Natural killer cell (primary cell): ENCODE measurements around the gene ZNF146. TPM values are rescaled to one million over a fixed set of nuclear protein-coding genes. Genes with fewer than 3 reads are reported as not detected.

ENCODE experiments used
- ATAC-seq, 3 donors: fragments of 150-1000 bp in 2 of 3; fragments of 200-7000 bp in 1 of 3; cut with Tn5 transposase; 1 replicate in 1 of 3; 2 replicates in 2 of 3; pipeline ENCODE4 v1.10.0; 2021; ENCODE audit warnings: mild to moderate bottlenecking in 2 of 3, moderate library complexity in 2 of 3
- DNase-seq, 2 donors: peaks; one replicate each; pipeline versions ENCODE4 v3.0.0 to v3.0.0-alpha.2; 2013 to 2021; ENCODE audit warnings: mixed read lengths in 1 of 2
- H3K27ac ChIP-seq: one replicate; pipeline ENCODE4 v1.5.1; 2013; ENCODE audit warnings: mild to moderate bottlenecking, low read length
- H3K27me3 ChIP-seq: one replicate; pipeline ENCODE4 v1.6.1; 2013; ENCODE audit warnings: low read length; ENCODE audit not compliant: control insufficient read depth, insufficient read depth
- H3K36me3 ChIP-seq: one replicate; pipeline ENCODE4 v1.6.1; 2013; ENCODE audit warnings: low read length; ENCODE audit not compliant: control insufficient read depth, insufficient read depth
- H3K4me1 ChIP-seq: one replicate; pipeline ENCODE4 v1.6.1; 2013; ENCODE audit warnings: low read length; ENCODE audit not compliant: control insufficient read depth, insufficient read depth
- H3K4me3 ChIP-seq: one replicate; pipeline ENCODE4 v1.5.1; 2013; ENCODE audit warnings: low read length
- H3K9me3 ChIP-seq: one replicate; pipeline ENCODE4 v1.6.1; 2013; ENCODE audit warnings: low read length; ENCODE audit not compliant: control insufficient read depth, insufficient read depth
- H3K27ac Mint-ChIP-seq, 2 donors: one replicate each; pipeline ENCODE4 v1.8.0; 2022; ENCODE audit warnings: mild to moderate bottlenecking in 2 of 2, mixed read lengths in 2 of 2, moderate library complexity in 1 of 2
- H3K27me3 Mint-ChIP-seq, 2 donors: one replicate each; pipeline ENCODE4 v1.8.0; 2022; ENCODE audit warnings: low read depth in 2 of 2, mixed read lengths in 2 of 2
- H3K36me3 Mint-ChIP-seq: one replicate; pipeline ENCODE4 v1.8.0; 2022; ENCODE audit warnings: mixed read lengths
- H3K4me1 Mint-ChIP-seq, 2 donors: one replicate each; pipeline ENCODE4 v1.8.0; 2022; ENCODE audit warnings: mixed read lengths in 2 of 2
- H3K4me3 Mint-ChIP-seq: one replicate; pipeline ENCODE4 v1.8.0; 2022; ENCODE audit warnings: mild to moderate bottlenecking, moderate library complexity, mixed read lengths
- H3K9me3 Mint-ChIP-seq, 2 donors: one replicate each; pipeline ENCODE4 v1.8.0; 2022; ENCODE audit warnings: mixed read lengths in 2 of 2
- WGBS: methylation state at CpG from one replicate; pipeline ENCODE4 v1.1.7; 2013; ENCODE audit warnings: missing lambda C conversion rate; ENCODE audit not compliant: insufficient coverage; 5-methylcytosine and 5-hydroxymethylcytosine counted together
- intact Hi-C: fragments of 100-400 bp; cut with micrococcal nuclease; formaldehyde crosslinking; loops from one replicate; pipeline ENCODE4 v1.14.2; 2022
- total RNA-seq, 4 donors: library from RNA; stranded (reverse); fragments of 120-200 nt in 1 of 4; gene quantifications; one replicate each; pipeline versions ENCODE4 v1.2.3 to v1.2.4, GENCODE V29; 2013 to 2022
- TF ChIP-seq, protein P1 (sequence below): fragments of 200-600 bp; IDR thresholded peaks from one replicate; pipeline ENCODE4 v1.8.0; 2022; ENCODE audit warnings: antibody characterized with exemption

Gene ZNF146
- total RNA-seq, 3 donors from 2014 or later (not counting 1 experiment from before 2014, with no cell fraction given) = 20.3 to 37.3 (median 21.5) TPM

DNA sequence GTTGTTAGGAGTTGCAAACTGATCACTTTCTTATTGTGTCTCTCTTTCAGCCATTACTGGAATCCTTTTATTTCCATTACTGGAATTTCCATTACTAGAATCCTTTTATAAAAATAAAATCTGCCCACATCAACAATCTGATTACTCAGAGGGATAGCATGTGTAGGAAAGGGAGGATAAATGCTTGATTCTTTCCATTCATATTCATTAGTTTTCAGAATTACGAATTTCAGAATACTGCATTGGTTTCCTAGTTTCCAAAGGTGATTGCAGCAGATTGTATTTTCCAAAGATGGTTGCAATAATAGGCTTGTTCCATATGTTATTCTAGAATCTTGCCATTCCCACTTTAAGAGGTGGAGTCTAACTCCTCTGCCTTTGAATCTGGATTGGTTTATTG is 37.1 kb downstream of the ZNF146 start:
- Mint-ChIP-seq H3K4me3 (no peak overlapping the region), H3K27ac (no peak overlapping the region), H3K36me3 (peaks cover 16% of the 10 kb centered on the region), H3K9me3 (peaks cover 8 to 11% of the 10 kb centered on the region in 2 donors), H3K27me3 (no peaks in the 10 kb centered on the region), H3K4me1 (no peaks in the 10 kb centered on the region)
- no peaks in the 10 kb centered on the region for H3K4me1 ChIP-seq
- no peak overlapping the region for H3K27ac ChIP-seq
- no peaks in the 10 kb centered on the region for H3K27me3 ChIP-seq
- WGBS = no CpG with 5 or more reads among the region's 1 CpG
- H3K9me3 ChIP-seq = peaks cover 24% of the 10 kb centered on the region
- no peak overlapping the region for H3K4me3 ChIP-seq
- intact Hi-C loops = no loop called here
- ATAC-seq (no peak), DNase-seq (no peak)
- H3K36me3 ChIP-seq = no peaks in the 10 kb centered on the region
- TF ChIP-seq, protein P1, sequence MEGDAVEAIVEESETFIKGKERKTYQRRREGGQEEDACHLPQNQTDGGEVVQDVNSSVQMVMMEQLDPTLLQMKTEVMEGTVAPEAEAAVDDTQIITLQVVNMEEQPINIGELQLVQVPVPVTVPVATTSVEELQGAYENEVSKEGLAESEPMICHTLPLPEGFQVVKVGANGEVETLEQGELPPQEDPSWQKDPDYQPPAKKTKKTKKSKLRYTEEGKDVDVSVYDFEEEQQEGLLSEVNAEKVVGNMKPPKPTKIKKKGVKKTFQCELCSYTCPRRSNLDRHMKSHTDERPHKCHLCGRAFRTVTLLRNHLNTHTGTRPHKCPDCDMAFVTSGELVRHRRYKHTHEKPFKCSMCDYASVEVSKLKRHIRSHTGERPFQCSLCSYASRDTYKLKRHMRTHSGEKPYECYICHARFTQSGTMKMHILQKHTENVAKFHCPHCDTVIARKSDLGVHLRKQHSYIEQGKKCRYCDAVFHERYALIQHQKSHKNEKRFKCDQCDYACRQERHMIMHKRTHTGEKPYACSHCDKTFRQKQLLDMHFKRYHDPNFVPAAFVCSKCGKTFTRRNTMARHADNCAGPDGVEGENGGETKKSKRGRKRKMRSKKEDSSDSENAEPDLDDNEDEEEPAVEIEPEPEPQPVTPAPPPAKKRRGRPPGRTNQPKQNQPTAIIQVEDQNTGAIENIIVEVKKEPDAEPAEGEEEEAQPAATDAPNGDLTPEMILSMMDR = no peak

DNA sequence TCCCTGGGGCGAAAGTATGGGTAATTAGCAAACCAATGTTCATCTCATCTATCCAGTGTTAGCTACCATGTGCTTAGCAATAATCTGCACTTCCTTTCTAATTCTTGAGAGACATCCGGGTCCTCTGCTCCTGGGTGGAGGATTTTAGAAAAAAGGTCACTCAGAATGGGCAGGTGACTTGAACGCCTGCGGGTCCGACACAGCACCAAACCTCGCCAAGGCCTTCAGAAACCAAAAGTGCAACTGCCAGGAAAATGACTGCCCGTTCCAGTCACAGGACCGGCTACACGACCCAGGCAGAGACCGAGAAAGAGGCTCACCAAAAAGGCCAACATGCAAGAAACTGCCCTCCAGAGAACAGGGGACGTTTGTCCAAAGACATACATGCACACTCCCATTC is 39.9 kb downstream of the ZNF146 start:
- H3K27me3 ChIP-seq = no peaks in the 10 kb centered on the region
- no peak overlapping the region for H3K27ac Mint-ChIP-seq
- H3K27me3 Mint-ChIP-seq = no peaks in the 10 kb centered on the region
- 93% methylated on average over 11 of the region's 11 CpGs for WGBS
- no peak for ATAC-seq
- H3K4me3 Mint-ChIP-seq = no peak overlapping the region
- H3K4me3 ChIP-seq = no peak overlapping the region
- peaks cover 21% of the 10 kb centered on the region for H3K9me3 ChIP-seq
- intact Hi-C loops = no loop called here
- no peaks in the 10 kb centered on the region for H3K36me3 ChIP-seq
- no peak overlapping the region for H3K27ac ChIP-seq
- TF ChIP-seq, protein P1 = no peak
- no peaks in the 10 kb centered on the region for H3K4me1 Mint-ChIP-seq
- peaks cover 8% of the 10 kb centered on the region for H3K36me3 Mint-ChIP-seq
- H3K9me3 Mint-ChIP-seq = peaks cover 4 to 10% of the 10 kb centered on the region in 2 donors
- no peak for DNase-seq
- H3K4me1 ChIP-seq = no peaks in the 10 kb centered on the region

DNA sequence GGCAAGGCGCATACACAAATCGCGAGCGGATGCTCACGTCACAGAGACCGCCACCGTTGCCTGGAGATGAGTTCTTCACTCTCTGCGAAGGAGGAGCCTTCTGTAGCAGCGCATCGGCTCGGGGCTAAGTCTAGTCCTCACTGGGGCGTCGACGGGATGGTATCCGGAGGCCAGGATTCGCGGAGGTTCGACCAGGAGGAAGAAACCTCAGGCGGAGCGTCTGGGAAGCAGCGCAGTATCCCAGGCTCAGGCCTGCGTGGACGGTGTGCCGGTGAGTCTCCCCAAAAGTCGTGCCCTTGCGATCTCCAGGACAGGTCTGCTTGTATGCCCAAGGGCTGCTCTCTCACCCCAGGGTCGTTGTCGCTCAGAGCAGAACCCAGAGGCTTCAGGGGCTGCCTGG is 40.4 kb downstream of the ZNF146 start:
- intact Hi-C loops = no loop called here
- H3K9me3 Mint-ChIP-seq = peaks cover 4 to 10% of the 10 kb centered on the region in 2 donors
- no peak overlapping the region for H3K27ac ChIP-seq
- WGBS = 90% methylated on average over 28 of the region's 28 CpGs
- no peak overlapping the region for H3K4me3 ChIP-seq
- DNase-seq (no peak), ATAC-seq (no peak)
- peaks cover 8% of the 10 kb centered on the region for H3K36me3 Mint-ChIP-seq
- H3K27me3 Mint-ChIP-seq = no peaks in the 10 kb centered on the region
- H3K4me1 Mint-ChIP-seq = no peaks in the 10 kb centered on the region
- TF ChIP-seq, protein P1 = no peak
- no peaks in the 10 kb centered on the region for H3K4me1 ChIP-seq
- H3K27me3 ChIP-seq = no peaks in the 10 kb centered on the region
- no peaks in the 10 kb centered on the region for H3K36me3 ChIP-seq
- H3K9me3 ChIP-seq = peaks cover 21% of the 10 kb centered on the region
- H3K27ac Mint-ChIP-seq = no peak overlapping the region
- no peak overlapping the region for H3K4me3 Mint-ChIP-seq

DNA sequence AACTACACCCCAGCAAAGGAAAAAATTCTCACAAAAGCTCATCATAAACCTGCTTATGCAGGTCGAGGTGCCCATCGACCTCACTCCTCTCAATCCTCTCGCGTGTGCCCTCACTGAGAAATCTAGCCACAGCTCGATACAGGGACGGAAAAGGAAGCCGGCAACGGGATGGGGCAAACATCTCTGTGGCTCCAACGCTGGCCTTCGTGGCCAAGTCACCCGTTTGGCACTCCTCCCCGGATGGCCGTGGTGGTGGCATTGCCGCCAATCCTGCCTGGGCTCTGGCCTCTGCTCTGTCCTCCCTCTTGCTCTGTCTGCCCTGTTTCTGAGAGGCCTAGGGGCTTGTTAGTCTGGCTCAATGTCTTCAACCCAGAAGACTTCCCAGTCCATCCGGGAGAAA is 41.2 kb downstream of the ZNF146 start:
- H3K27ac Mint-ChIP-seq = no peak overlapping the region
- WGBS = 94% methylated on average over 15 of the region's 15 CpGs
- TF ChIP-seq, protein P1 = no peak

More for the DNA sequence above, 41.2 kb downstream of the ZNF146 start:
- H3K27me3 ChIP-seq = no peaks in the 10 kb centered on the region
- intact Hi-C loops = no loop called here
- H3K9me3 ChIP-seq = peaks cover 18% of the 10 kb centered on the region
- Mint-ChIP-seq H3K36me3 (peaks cover 8% of the 10 kb centered on the region), H3K9me3 (peaks cover 4 to 10% of the 10 kb centered on the region in 2 donors), H3K27me3 (no peaks in the 10 kb centered on the region), H3K4me1 (no peaks in the 10 kb centered on the region), H3K4me3 (no peak overlapping the region)
- H3K36me3 ChIP-seq = no peaks in the 10 kb centered on the region
- no peak overlapping the region for H3K27ac ChIP-seq
- H3K4me3 ChIP-seq = no peak overlapping the region
- DNase-seq = no peak
- no peaks in the 10 kb centered on the region for H3K4me1 ChIP-seq
- no peak for ATAC-seq
